ENCODE measurements around the gene CMSS1. TPM values are rescaled to one million over a fixed set of nuclear protein-coding genes. Genes with fewer than 3 reads are reported as not detected.

The CMSS1 gene
- total RNA-seq, 1 experiment from 2014 or later = 98.6 TPM

GRCh38 chr3:100151024-100151707, 333.5 kb downstream of the CMSS1 start:
- CTCF ChIA-PET = no interaction called here
- Histone ChIP-seq H3K27ac (ENCODE audit: low read depth, low read length, poor library complexity, severe bottlenecking) (no peak overlapping the region), H3K27me3 (replicated peaks; ENCODE audit: insufficient read depth, low read depth, low read length, poor library complexity) (no peaks in the 10 kb centered on the region), H3K4me3 (ENCODE audit: low read depth, low read length, poor library complexity, severe bottlenecking) (no peak overlapping the region), H3K4me1 (ENCODE audit: insufficient read depth, low read length, poor library complexity, severe bottlenecking) (no peaks in the 10 kb centered on the region), H3K9me3 (ENCODE audit: low read depth, low read length, poor library complexity, severe bottlenecking) (peaks cover 9% of the 10 kb centered on the region), H3K36me3 (ENCODE audit: insufficient read depth, low read length, poor library complexity, severe bottlenecking) (peaks cover 3% of the 10 kb centered on the region)
- DNase-seq (ENCODE audit: low spot score) = no peak
- POLR2A ChIA-PET (ENCODE audit: low non-redundant PET) = no interaction called here
- BruUV-seq (replicated peaks) = no TSS peak
- intact Hi-C loops (cut with micrococcal nuclease; ENCODE audit: unreplicated experiment) = no loop called here
- TF ChIP-seq CTCF (conservative IDR thresholded peaks at IDR 0.05; ENCODE audit: low read depth, low read length) = no peak
- no peak for TF ChIP-seq EZH2 (IDR thresholded peaks at IDR 0.05; ENCODE audit: borderline replicate concordance, low read depth, low read length, poor library complexity, severe bottlenecking)

- intact Hi-C loops (cut with micrococcal nuclease; ENCODE audit: unreplicated experiment) = no loop called here
- ChIA-PET POLR2A (ENCODE audit: low non-redundant PET) (no interaction called here), CTCF (no interaction called here)
- no TSS peak for BruUV-seq (replicated peaks)
- no peaks in the 10 kb centered on the region for H3K4me1 ChIP-seq (ENCODE audit: insufficient read depth, low read length, poor library complexity, severe bottlenecking)
- no peak overlapping the region for H3K4me3 ChIP-seq (ENCODE audit: low read depth, low read length, poor library complexity, severe bottlenecking)
- no peak for TF ChIP-seq CTCF (conservative IDR thresholded peaks at IDR 0.05; ENCODE audit: low read depth, low read length)
- TF ChIP-seq EZH2 (IDR thresholded peaks at IDR 0.05; ENCODE audit: borderline replicate concordance, low read depth, low read length, poor library complexity, severe bottlenecking) = no peak
- H3K9me3 ChIP-seq (ENCODE audit: low read depth, low read length, poor library complexity, severe bottlenecking) = peaks cover 9% of the 10 kb centered on the region
- peaks cover 3% of the 10 kb centered on the region for H3K36me3 ChIP-seq (ENCODE audit: insufficient read depth, low read length, poor library complexity, severe bottlenecking)
- no peak overlapping the region for H3K27ac ChIP-seq (ENCODE audit: low read depth, low read length, poor library complexity, severe bottlenecking)
- no peak for DNase-seq (ENCODE audit: low spot score)
- H3K27me3 ChIP-seq (replicated peaks; ENCODE audit: insufficient read depth, low read depth, low read length, poor library complexity) = no peaks in the 10 kb centered on the region
Measured at GRCh38 chr3:100154171-100154570, 336.5 kb downstream of the CMSS1 start.

GRCh38 chr3:100155128-100155527, 337.5 kb downstream of the CMSS1 start:
- peaks cover 9% of the 10 kb centered on the region for H3K9me3 ChIP-seq (ENCODE audit: low read depth, low read length, poor library complexity, severe bottlenecking)
- peaks cover 3% of the 10 kb centered on the region for H3K36me3 ChIP-seq (ENCODE audit: insufficient read depth, low read length, poor library complexity, severe bottlenecking)
- TF ChIP-seq CTCF (conservative IDR thresholded peaks at IDR 0.05; ENCODE audit: low read depth, low read length) = no peak
- TF ChIP-seq EZH2 (IDR thresholded peaks at IDR 0.05; ENCODE audit: borderline replicate concordance, low read depth, low read length, poor library complexity, severe bottlenecking) = no peak
- no peaks in the 10 kb centered on the region for H3K4me1 ChIP-seq (ENCODE audit: insufficient read depth, low read length, poor library complexity, severe bottlenecking)
- no peaks in the 10 kb centered on the region for H3K27me3 ChIP-seq (replicated peaks; ENCODE audit: insufficient read depth, low read depth, low read length, poor library complexity)
- ChIA-PET CTCF (no interaction called here), POLR2A (ENCODE audit: low non-redundant PET) (no interaction called here)
- no peak for DNase-seq (ENCODE audit: low spot score)
- intact Hi-C loops (cut with micrococcal nuclease; ENCODE audit: unreplicated experiment) = no loop called here
- no peak overlapping the region for H3K27ac ChIP-seq (ENCODE audit: low read depth, low read length, poor library complexity, severe bottlenecking)
- no TSS peak for BruUV-seq (replicated peaks)
- H3K4me3 ChIP-seq (ENCODE audit: low read depth, low read length, poor library complexity, severe bottlenecking) = no peak overlapping the region

All from A673 (cell line).